Ishikawa (cell line): Measurements from ENCODE around the gene HDAC9.

Source experiments
- CEBPB ChIP-seq: IDR thresholded peaks from 2 replicates; pipeline ENCODE4 v1.6.1; 2012
- CREB1 ChIP-seq: IDR thresholded peaks from 2 replicates; pipeline ENCODE4 v1.6.1; 2012; ENCODE audit warnings: low read depth
- EP300 ChIP-seq: IDR thresholded peaks from 2 replicates; pipeline ENCODE4 v1.6.1; 2012; ENCODE audit warnings: borderline replicate concordance
- FOXM1 ChIP-seq: IDR thresholded peaks from 2 replicates; pipeline ENCODE4 v1.6.1; 2012; ENCODE audit warnings: low read depth, borderline replicate concordance
- NFIC ChIP-seq: IDR thresholded peaks from 2 replicates; pipeline ENCODE4 v1.6.1; 2012
- RAD21 ChIP-seq: IDR thresholded peaks from 2 replicates; pipeline ENCODE4 v1.6.1; 2012; ENCODE audit warnings: low read depth
- TAF1 ChIP-seq: IDR thresholded peaks from 2 replicates; pipeline ENCODE4 v1.6.1; 2012; ENCODE audit warnings: low read depth, mild to moderate bottlenecking
- TCF12 ChIP-seq: IDR thresholded peaks from 2 replicates; pipeline ENCODE4 v1.6.1; 2012; ENCODE audit warnings: low read depth
- TEAD4 ChIP-seq: IDR thresholded peaks from 2 replicates; pipeline ENCODE4 v1.6.1; 2012
- YY1 ChIP-seq: IDR thresholded peaks from 2 replicates; pipeline ENCODE4 v1.6.1; 2012; ENCODE audit warnings: low read depth
- ZBTB7A ChIP-seq: IDR thresholded peaks from 2 replicates; pipeline ENCODE4 v1.6.1; 2012; ENCODE audit warnings: low read depth
- TF ChIP-seq, protein P1 (sequence below): IDR thresholded peaks from 2 replicates; pipeline ENCODE4 v1.6.1; 2012
- TF ChIP-seq, protein P2 (sequence below): IDR thresholded peaks from 2 replicates; pipeline ENCODE4 v1.6.1; 2012; ENCODE audit warnings: low read depth, mild to moderate bottlenecking
- TF ChIP-seq, protein P3 (sequence below): IDR thresholded peaks from 2 replicates; pipeline ENCODE4 v1.6.1; 2012

DNA sequence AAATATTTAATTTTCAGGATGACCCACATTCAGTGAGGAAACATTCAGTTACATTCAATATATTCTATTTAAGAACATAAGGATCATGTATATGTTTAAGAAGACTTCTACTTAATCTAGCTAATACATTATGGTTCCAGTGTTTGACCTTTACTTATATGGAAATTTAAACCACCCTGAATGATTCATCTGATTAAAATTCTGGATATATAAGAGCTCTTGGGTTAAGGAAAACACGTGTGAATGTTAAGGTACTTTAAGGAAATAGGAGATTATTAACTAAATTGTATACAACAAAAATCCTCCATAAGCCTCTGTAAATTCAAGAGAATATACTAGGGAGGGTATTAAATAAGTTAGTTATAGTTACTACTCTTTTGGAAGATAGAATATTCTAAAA, 40.9 kb downstream of the HDAC9 start:
- TF ChIP-seq YY1 (no peak), RAD21 (no peak), EP300 (no peak), CREB1 (no peak), NFIC (no peak), FOXM1 (no peak), CEBPB (no peak), TAF1 (no peak), TCF12 (no peak), ZBTB7A (no peak), TEAD4 (no peak)
- TF ChIP-seq, protein P1, sequence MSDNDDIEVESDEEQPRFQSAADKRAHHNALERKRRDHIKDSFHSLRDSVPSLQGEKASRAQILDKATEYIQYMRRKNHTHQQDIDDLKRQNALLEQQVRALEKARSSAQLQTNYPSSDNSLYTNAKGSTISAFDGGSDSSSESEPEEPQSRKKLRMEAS = no peak
- TF ChIP-seq, protein P2, sequence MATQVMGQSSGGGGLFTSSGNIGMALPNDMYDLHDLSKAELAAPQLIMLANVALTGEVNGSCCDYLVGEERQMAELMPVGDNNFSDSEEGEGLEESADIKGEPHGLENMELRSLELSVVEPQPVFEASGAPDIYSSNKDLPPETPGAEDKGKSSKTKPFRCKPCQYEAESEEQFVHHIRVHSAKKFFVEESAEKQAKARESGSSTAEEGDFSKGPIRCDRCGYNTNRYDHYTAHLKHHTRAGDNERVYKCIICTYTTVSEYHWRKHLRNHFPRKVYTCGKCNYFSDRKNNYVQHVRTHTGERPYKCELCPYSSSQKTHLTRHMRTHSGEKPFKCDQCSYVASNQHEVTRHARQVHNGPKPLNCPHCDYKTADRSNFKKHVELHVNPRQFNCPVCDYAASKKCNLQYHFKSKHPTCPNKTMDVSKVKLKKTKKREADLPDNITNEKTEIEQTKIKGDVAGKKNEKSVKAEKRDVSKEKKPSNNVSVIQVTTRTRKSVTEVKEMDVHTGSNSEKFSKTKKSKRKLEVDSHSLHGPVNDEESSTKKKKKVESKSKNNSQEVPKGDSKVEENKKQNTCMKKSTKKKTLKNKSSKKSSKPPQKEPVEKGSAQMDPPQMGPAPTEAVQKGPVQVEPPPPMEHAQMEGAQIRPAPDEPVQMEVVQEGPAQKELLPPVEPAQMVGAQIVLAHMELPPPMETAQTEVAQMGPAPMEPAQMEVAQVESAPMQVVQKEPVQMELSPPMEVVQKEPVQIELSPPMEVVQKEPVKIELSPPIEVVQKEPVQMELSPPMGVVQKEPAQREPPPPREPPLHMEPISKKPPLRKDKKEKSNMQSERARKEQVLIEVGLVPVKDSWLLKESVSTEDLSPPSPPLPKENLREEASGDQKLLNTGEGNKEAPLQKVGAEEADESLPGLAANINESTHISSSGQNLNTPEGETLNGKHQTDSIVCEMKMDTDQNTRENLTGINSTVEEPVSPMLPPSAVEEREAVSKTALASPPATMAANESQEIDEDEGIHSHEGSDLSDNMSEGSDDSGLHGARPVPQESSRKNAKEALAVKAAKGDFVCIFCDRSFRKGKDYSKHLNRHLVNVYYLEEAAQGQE = no peak
- TF ChIP-seq, protein P3, sequence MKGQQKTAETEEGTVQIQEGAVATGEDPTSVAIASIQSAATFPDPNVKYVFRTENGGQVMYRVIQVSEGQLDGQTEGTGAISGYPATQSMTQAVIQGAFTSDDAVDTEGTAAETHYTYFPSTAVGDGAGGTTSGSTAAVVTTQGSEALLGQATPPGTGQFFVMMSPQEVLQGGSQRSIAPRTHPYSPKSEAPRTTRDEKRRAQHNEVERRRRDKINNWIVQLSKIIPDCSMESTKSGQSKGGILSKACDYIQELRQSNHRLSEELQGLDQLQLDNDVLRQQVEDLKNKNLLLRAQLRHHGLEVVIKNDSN = no peak
